Astrocyte of the spinal cord (primary cell): ENCODE data around the gene GSG1.

Source experiments
- DNase-seq: peaks from one replicate; pipeline ENCODE4 v3.0.0; 2011; ENCODE audit warnings: low read depth, low spot score
- H3K4me3 ChIP-seq: 2 replicates; pipeline ENCODE4 v1.5.1; 2011; ENCODE audit warnings: low read depth, mild to moderate bottlenecking, low read length, moderate library complexity
- in situ Hi-C: cut with HindIII; loops from 2 replicates; pipeline ENCODE4 v1.10.0; 2017; ENCODE audit warnings: low sequenced_read_pairs
- TF ChIP-seq, protein P1 (sequence below): IDR thresholded peaks from 2 replicates; pipeline ENCODE4 v1.5.1; 2012; ENCODE audit warnings: low read depth, mild to moderate bottlenecking, low read length, inconsistent platforms

The GSG1 gene

DNA sequence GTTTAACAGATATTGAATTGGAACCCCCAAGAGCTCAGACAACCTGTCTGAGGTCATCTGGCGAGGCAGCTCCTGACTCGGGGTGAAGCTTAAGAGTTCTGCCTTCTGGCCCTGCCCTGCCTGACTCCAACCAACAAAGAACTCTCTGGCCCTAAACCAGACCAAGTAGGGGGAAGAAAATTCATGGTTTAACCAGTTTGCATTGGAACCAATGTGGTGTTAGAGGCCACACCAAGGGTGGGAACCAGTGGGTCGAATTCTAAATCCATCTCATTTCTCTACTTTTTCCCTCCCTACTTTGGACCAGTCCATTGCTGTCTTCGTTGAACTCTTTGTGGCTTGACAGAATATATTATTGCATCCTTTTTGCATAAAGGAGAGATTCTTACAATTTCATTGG is 30.4 kb upstream of the GSG1 start:
- TF ChIP-seq, protein P1, sequence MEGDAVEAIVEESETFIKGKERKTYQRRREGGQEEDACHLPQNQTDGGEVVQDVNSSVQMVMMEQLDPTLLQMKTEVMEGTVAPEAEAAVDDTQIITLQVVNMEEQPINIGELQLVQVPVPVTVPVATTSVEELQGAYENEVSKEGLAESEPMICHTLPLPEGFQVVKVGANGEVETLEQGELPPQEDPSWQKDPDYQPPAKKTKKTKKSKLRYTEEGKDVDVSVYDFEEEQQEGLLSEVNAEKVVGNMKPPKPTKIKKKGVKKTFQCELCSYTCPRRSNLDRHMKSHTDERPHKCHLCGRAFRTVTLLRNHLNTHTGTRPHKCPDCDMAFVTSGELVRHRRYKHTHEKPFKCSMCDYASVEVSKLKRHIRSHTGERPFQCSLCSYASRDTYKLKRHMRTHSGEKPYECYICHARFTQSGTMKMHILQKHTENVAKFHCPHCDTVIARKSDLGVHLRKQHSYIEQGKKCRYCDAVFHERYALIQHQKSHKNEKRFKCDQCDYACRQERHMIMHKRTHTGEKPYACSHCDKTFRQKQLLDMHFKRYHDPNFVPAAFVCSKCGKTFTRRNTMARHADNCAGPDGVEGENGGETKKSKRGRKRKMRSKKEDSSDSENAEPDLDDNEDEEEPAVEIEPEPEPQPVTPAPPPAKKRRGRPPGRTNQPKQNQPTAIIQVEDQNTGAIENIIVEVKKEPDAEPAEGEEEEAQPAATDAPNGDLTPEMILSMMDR: no peak
- in situ Hi-C loops: no loop called here
- no peak overlapping the region for H3K4me3 ChIP-seq
- no peak for DNase-seq

DNA sequence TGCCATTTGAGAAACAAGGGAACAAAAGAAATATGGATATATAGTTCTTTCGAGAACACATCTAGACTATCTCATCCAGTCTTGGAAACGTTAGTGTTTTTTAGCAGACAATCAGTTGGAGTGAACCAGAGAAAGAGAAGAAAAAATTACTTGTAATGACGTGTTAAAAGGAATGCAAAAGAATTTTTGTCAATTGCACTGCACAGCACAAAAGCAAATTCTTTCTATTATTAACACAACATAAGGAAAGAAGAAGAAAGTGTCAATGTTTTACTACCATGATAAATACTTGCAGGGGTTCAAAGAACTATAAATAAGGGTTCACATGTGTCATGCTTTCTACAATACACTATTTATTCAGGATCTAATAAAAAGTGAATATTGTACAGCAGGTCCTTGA is 27.5 kb upstream of the GSG1 start:
- in situ Hi-C loops: no loop called here
- TF ChIP-seq, protein P1: no peak
- DNase-seq: no peak
- H3K4me3 ChIP-seq: no peak overlapping the region

GRCh38 chr12:13128291-13128965 is 25.0 kb upstream of the GSG1 start:
- H3K4me3 ChIP-seq: no peak overlapping the region
- no peak for DNase-seq
- TF ChIP-seq, protein P1: no peak
- in situ Hi-C loops: no loop called here

DNA sequence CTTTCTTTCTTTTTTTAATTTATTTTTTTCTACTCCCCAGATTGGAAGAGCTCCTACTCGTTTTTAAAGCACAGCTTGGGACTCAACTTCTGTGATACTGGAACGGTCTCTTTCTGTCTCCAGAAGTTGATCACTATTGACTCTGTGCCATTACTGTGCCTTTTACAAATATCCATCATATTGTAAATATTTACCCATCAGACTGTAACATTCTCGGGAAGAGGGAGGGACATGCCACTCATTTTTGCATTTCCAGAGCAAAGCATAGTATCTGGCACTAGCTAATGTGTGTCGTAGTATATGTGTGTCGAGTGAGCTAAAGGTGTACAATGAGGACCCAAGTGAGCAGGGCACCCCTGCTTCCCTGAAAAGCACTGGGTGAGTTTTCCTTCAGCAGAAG is 24.0 kb upstream of the GSG1 start:
- in situ Hi-C loops: no loop called here
- TF ChIP-seq, protein P1: no peak
- no peak for DNase-seq
- H3K4me3 ChIP-seq: no peak overlapping the region

DNA sequence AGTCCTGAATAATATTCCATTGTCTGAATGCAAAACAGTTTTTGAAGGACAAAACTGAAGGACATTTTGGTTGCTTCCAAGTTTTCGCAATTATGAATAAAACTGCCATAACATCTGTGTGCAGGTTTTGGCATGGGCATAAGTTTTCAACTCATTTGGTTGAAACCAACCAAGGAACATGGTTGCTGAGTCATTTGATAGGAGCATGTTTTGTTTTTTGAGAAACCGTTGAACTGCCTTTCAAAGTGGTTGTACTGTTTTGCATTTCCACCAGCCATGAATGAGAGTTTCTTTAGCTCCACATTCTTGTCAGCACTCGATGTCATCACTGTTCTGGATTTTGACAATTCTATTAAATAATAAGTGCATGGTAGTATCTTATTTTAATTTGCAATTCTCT is 23.0 kb upstream of the GSG1 start:
- TF ChIP-seq, protein P1: no peak
- H3K4me3 ChIP-seq: no peak overlapping the region
- DNase-seq: no peak
- in situ Hi-C loops: no loop called here

DNA sequence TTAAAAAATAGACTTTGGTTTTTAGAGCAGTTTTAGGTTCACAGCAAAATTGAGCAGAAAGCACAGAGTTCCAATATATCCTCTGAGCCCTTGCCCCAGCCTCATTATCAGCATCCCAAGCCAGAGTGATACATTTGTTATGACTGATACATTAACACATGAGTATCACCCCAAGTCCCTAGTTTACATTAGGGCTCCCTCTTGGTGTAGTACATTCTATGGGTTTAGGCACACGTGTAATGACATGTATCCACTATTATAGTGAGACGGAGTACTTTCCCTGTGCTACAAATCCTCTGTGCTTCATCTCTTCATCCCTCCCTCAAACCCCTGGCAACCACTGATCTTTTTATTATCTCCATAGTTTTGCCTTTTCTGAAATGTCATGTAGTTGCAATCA is 22.5 kb upstream of the GSG1 start:
- no peak for DNase-seq
- no peak overlapping the region for H3K4me3 ChIP-seq
- TF ChIP-seq, protein P1: no peak
- in situ Hi-C loops: no loop called here
